Peyer's patch (tissue), 4 donors: Measurements from ENCODE around the gene INSYN1. TPM values are rescaled to one million over a fixed set of nuclear protein-coding genes. Genes with fewer than 3 reads are reported as not detected.

Experiments used
- DNase-seq, 3 donors: peaks; one replicate each; pipeline ENCODE4 v3.0.0-alpha.2; 2017 to 2019
- H3K27ac ChIP-seq, 4 donors: fragments of 200-600 bp; sonication (generic); one replicate each; pipeline ENCODE4 v1.5.1; 2016 to 2019
- H3K27me3 ChIP-seq, 2 donors: fragments of 200-600 bp; sonication (generic); one replicate each; pipeline ENCODE4 v1.5.1; 2019
- H3K36me3 ChIP-seq, 3 donors: fragments of 200-600 bp; sonication (generic); one replicate each; pipeline ENCODE4 v1.5.1; 2016 to 2019
- H3K4me1 ChIP-seq, 4 donors: fragments of 200-600 bp; sonication (generic); one replicate each; pipeline ENCODE4 v1.5.1; 2016 to 2019
- H3K4me3 ChIP-seq, 4 donors: fragments of 200-600 bp; sonication (generic); 1 replicate in 3 of 4; 2 replicates in 1 of 4; pipeline ENCODE4 v1.5.1; 2016 to 2019; ENCODE audit warnings: mild to moderate bottlenecking in 1 of 4
- H3K9me3 ChIP-seq, 4 donors: fragments of 200-600 bp; sonication (generic); one replicate each; pipeline ENCODE4 v1.5.1; 2016 to 2019; ENCODE audit warnings: mild to moderate bottlenecking in 1 of 4
- CTCF ChIP-seq, 6 experiments: fragments of 450-650 bp in 4 of 6; fragments of 200-600 bp in 2 of 6; sonication (generic) in 1 of 6; IDR thresholded peaks; one replicate each; pipeline ENCODE4 v1.5.1; 2017 to 2019; ENCODE audit warnings: antibody characterized with exemption in 6 of 6, mild to moderate bottlenecking in 3 of 6, moderate library complexity in 1 of 6
- POLR2A ChIP-seq, 2 donors: fragments of 450-650 bp; IDR thresholded peaks; one replicate each; pipeline ENCODE4 v1.5.1; 2017; ENCODE audit warnings: antibody characterized with exemption in 2 of 2, mild to moderate bottlenecking in 2 of 2, moderate library complexity in 2 of 2
- total RNA-seq, 4 donors: library from RNA; depleted of rRNA; stranded (reverse); fragments of >200 nt; gene quantifications; one replicate each; pipeline ENCODE4 v1.1.0, GENCODE V29; 2016

INSYN1 gene, protein sequence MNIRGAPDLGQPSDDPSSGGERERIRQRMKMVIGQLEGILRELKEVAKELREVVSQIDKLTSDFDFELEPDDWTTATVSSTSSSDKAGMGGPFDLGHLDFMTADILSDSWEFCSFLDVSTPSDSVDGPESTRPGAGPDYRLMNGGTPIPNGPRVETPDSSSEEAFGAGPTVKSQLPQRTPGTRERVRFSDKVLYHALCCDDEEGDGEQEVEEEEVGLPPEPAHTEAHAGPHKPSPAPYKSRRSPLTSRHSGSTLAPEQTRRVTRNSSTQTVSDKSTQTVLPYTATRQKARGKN
- total RNA-seq = 1 to 10 TPM in 2 of 4 donors, under 1 TPM in 1, not detected in 1; 0.13 to 3.3 (median 2.2) TPM

DNA sequence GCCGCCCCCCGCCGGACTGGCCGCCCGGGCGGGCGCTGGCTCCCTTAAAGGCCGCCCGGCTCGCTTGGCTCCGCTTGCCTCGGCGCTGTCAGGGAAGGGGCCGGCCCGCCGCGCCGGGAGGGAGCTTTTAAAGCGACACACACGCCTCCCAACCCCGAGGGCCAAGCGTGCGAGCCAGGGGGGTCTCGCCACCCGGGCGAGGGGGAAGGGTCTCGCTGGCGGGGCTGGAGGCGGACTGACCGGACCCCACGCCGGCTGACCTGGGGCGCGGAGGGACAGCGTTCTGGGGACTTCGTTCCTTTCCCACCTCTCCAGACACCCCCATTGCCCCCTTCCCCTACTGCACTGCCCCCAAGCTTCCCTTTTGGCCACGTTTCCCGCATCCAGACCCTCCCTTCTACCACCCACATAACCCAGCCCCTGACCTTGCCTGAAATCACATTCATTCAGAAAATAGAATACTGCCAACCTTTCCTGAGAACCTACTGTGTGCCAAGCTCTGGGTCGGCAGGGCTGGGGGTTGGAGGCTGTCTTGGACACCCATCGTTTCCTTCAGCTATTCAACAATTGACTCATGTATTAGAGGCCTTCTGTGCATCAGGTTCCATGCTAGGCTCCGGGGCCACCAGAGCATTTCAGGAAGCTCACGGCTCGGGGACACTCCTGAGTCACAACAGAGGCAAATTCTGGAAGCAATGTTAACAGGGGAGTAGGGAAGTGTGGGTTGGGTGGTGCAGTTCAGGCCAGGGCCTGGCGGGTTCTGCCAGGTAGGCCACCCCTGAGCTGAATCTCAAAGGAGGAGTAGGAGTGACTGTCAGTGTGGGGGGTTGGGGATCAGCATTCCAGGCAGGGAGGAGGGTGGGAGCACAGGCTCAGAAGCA is at the start of gene INSYN1:
Gene INSYN1 (minus strand): TSS at position 102 of the 881 bp plus-strand sequence. CDS start 2,221 bp downstream, outside the sequence.
- TF ChIP-seq POLR2A (IDR thresholded peaks at IDR 0.05) (no peak), CTCF (IDR thresholded peaks at IDR 0.05) (no peak)
- peaks cover 0 to 12% of the 10 kb centered on the region in 2 donors for H3K27me3 ChIP-seq
- DNase-seq = no peak
- H3K36me3 ChIP-seq = no peaks in the 10 kb centered on the region
- H3K4me1 ChIP-seq = peaks cover 0 to 22% (median 5%) of the 10 kb centered on the region in 4 donors
- H3K27ac ChIP-seq = peak within 1 kb of the TSS in 2 of 4 donors; percentile 31 to 58
- H3K4me3 ChIP-seq = peak within 1 kb of the TSS; percentile 27 to 62 (median 44)
- H3K9me3 ChIP-seq = no peaks in the 10 kb centered on the region

DNA sequence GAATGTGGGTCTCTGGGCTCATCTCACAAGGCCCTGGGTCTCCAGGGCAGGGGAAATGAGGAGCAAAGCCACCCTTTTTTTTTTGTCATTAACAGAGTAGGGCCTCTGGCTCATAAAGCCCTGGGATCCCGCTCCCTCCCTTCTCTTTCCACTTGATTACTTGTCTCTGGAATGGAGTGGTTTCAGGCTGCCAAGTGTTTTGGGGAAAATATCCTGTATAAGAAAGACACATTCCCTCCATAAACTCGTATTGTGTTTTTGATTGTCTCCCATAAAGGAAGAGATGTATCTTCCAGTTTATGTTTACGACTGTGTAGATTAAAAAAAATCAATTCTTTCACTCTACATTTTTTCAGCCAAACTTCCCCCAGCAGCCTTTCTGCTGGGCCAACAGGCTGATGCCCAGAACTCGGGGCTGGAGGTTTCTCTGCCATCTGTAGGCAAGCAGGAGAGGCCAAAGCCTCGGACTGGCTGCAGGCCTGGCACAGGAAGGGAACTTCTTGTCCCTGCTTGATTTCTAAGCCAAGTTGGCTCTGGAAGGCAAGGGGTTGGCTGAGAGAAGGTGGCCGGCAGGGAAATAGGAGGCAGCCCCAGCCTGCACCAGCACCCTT is 49.4 kb upstream of the INSYN1 start:
- Histone ChIP-seq H3K9me3 (no peaks in the 10 kb centered on the region), H3K36me3 (no peaks in the 10 kb centered on the region), H3K4me3 (no peak overlapping the region), H3K4me1 (peaks cover 0 to 14% (median 0%) of the 10 kb centered on the region in 4 donors), H3K27me3 (no peaks in the 10 kb centered on the region), H3K27ac (no peak overlapping the region)
- TF ChIP-seq CTCF (IDR thresholded peaks at IDR 0.05) (no peak), POLR2A (IDR thresholded peaks at IDR 0.05) (no peak)
- no peak for DNase-seq

GRCh38 chr15:73800662-73801345 is 47.7 kb upstream of the INSYN1 start:
- DNase-seq = no peak
- H3K27ac ChIP-seq = peak overlapping the region in 1 of 4 donors; percentile 33
- TF ChIP-seq POLR2A (IDR thresholded peaks at IDR 0.05) = no peak
- no peak for TF ChIP-seq CTCF (IDR thresholded peaks at IDR 0.05)
- no peak overlapping the region for H3K4me3 ChIP-seq
- H3K27me3 ChIP-seq = no peaks in the 10 kb centered on the region
- peaks cover 0 to 14% (median 0%) of the 10 kb centered on the region in 4 donors for H3K4me1 ChIP-seq
- H3K9me3 ChIP-seq = no peaks in the 10 kb centered on the region
- H3K36me3 ChIP-seq = no peaks in the 10 kb centered on the region

DNA sequence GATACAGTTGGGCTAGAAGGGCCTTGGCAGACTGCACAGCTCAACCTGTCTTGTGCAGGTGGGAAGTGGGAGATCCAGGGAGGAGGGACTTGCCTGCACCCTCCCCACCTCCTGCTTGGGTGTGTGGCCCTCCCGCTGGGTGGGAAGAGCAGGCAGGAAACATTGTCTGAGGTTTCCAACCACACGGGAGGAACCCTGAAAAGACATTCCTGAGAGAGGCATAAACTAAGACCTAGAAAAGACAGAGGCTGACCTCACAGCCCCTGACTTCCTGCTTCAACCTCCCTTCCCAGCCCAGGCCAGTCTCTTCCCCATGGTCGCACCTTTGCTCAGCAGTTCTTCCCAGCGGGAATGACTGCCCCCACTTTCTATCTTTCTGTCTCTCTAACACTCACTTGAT is 46.3 kb upstream of the INSYN1 start:
- no peak for DNase-seq
- no peak overlapping the region for H3K27ac ChIP-seq
- no peak overlapping the region for H3K4me3 ChIP-seq
- H3K27me3 ChIP-seq = no peaks in the 10 kb centered on the region
- H3K9me3 ChIP-seq = no peaks in the 10 kb centered on the region
- peaks cover 0 to 14% (median 0%) of the 10 kb centered on the region in 4 donors for H3K4me1 ChIP-seq
- TF ChIP-seq CTCF (IDR thresholded peaks at IDR 0.05) = no peak
- TF ChIP-seq POLR2A (IDR thresholded peaks at IDR 0.05) = no peak
- no peaks in the 10 kb centered on the region for H3K36me3 ChIP-seq
